CD4-positive, alpha-beta T cell treated with Interleukin-17A for 4 hours (primary cell): Measurements from ENCODE around the gene SMARCA2.

Experiments used
- DNase-seq: peaks from one replicate; pipeline ENCODE4 v3.0.0-alpha.2; 2020; ENCODE audit warnings: mixed read lengths

The SMARCA2 gene

GRCh38 chr9:2179567-2179966 lies 164.4 kb downstream of the SMARCA2 start:
- no peak for DNase-seq

GRCh38 chr9:2180154-2180553 lies 165.0 kb downstream of the SMARCA2 start:
- no peak for DNase-seq

GRCh38 chr9:2180704-2181103 lies 165.6 kb downstream of the SMARCA2 start:
- no peak for DNase-seq

- peak; percentile 44 for DNase-seq
Observed at GRCh38 chr9:2181792-2182191, 166.6 kb downstream of the SMARCA2 start.

- no peak for DNase-seq
Observed at GRCh38 chr9:2190939-2191608, 175.9 kb downstream of the SMARCA2 start.

GRCh38 chr9:2191609-2191972 lies 176.4 kb downstream of the SMARCA2 start:
- no peak for DNase-seq

GRCh38 chr9:2192356-2192979 lies 177.3 kb downstream of the SMARCA2 start:
- no peak for DNase-seq

GRCh38 chr9:2193552-2193951 lies 178.4 kb downstream of the SMARCA2 start:
- DNase-seq = no peak

- DNase-seq = no peak
Observed at GRCh38 chr9:2195211-2195610, 180.1 kb downstream of the SMARCA2 start.

- DNase-seq = no peak
Observed at GRCh38 chr9:2196757-2197156, 181.6 kb downstream of the SMARCA2 start.

GRCh38 chr9:2198956-2199635 lies 183.9 kb downstream of the SMARCA2 start:
- no peak for DNase-seq

- DNase-seq = no peak
Observed at GRCh38 chr9:2199999-2200796, 185.1 kb downstream of the SMARCA2 start.

GRCh38 chr9:2208465-2208864 lies 193.3 kb downstream of the SMARCA2 start:
- no peak for DNase-seq

- no peak for DNase-seq
Observed at GRCh38 chr9:2208991-2209390, 193.8 kb downstream of the SMARCA2 start.

- no peak for DNase-seq
Observed at GRCh38 chr9:2209400-2209799, 194.3 kb downstream of the SMARCA2 start.

- no peak for DNase-seq
Observed at GRCh38 chr9:2210201-2210600, 195.1 kb downstream of the SMARCA2 start.

- no peak for DNase-seq
Observed at GRCh38 chr9:2213830-2214468, 198.8 kb downstream of the SMARCA2 start.

- no peak for DNase-seq
Observed at GRCh38 chr9:2214707-2215106, 199.6 kb downstream of the SMARCA2 start.

- no peak for DNase-seq
Observed at GRCh38 chr9:2215921-2216441, 200.8 kb downstream of the SMARCA2 start.

GRCh38 chr9:2216591-2216990 lies 201.4 kb downstream of the SMARCA2 start:
- DNase-seq = no peak

- no peak for DNase-seq
Observed at GRCh38 chr9:2217540-2217939, 202.4 kb downstream of the SMARCA2 start.

GRCh38 chr9:2220036-2220435 lies 204.9 kb downstream of the SMARCA2 start:
- DNase-seq = no peak
